Neural cell (in vitro differentiated cells): ENCODE measurements around the gene ZDHHC11. TPM values are rescaled to one million over a fixed set of nuclear protein-coding genes. Genes with fewer than 3 reads are reported as not detected.
"Not testable (repeated sequence)": the region's sequence is repeated elsewhere in the genome, so short reads cannot be mapped to it uniquely, and the experiment has no call there.

Source experiments
- H2AFZ ChIP-seq: fragments of 200-600, 300-800 bp; sonication (generic), shearing (Covaris generic); 2 replicates; pipeline ENCODE4 v1.6.0; 2014; ENCODE audit warnings: low read depth, mild to moderate bottlenecking, antibody characterized with exemption, low read length, moderate library complexity
- H3F3A ChIP-seq: fragments of 200-600 bp; shearing (Covaris generic); 2 replicates; pipeline ENCODE4 v1.6.1; 2016; ENCODE audit warnings: mild to moderate bottlenecking, moderate library complexity, mixed read lengths, antibody characterized with exemption, low read length; ENCODE audit not compliant: insufficient read depth, poor library complexity, severe bottlenecking
- H3K27ac ChIP-seq: fragments of 200-600, 300-800 bp; sonication (generic), shearing (Covaris generic); 2 replicates; pipeline ENCODE4 v1.5.1; 2014; ENCODE audit warnings: mild to moderate bottlenecking, low read length, moderate library complexity
- H3K27me3 ChIP-seq: fragments of 300-800, 200-600 bp; sonication (generic), shearing (Covaris generic); 2 replicates; pipeline ENCODE4 v1.6.0; 2014; ENCODE audit warnings: mild to moderate bottlenecking, low read depth, low read length, moderate library complexity; ENCODE audit not compliant: insufficient read depth
- H3K36me3 ChIP-seq: fragments of 300-800, 200-600 bp; sonication (generic), shearing (Covaris generic); 2 replicates; pipeline ENCODE4 v1.5.1; 2014; ENCODE audit warnings: mild to moderate bottlenecking, antibody characterized with exemption, low read length, moderate library complexity; ENCODE audit not compliant: insufficient read depth
- H3K4me2 ChIP-seq: fragments of 300-800, 200-600 bp; sonication (generic), shearing (Covaris generic); 2 replicates; pipeline ENCODE4 v1.6.0; 2014; ENCODE audit warnings: mild to moderate bottlenecking, low read length
- H3K4me3 ChIP-seq: fragments of 300-800, 200-600 bp; sonication (generic), shearing (Covaris generic); 2 replicates; pipeline ENCODE4 v1.5.1; 2014; ENCODE audit warnings: mild to moderate bottlenecking, low read length, moderate library complexity
- H3K79me2 ChIP-seq: fragments of 200-600 bp; shearing (Covaris generic); replicated peaks from 2 replicates; pipeline ENCODE4 v1.6.0; 2014; ENCODE audit warnings: mild to moderate bottlenecking, low read length, moderate library complexity; ENCODE audit not compliant: insufficient read depth
- H3K9ac ChIP-seq: fragments of 300-800, 200-600 bp; sonication (generic), shearing (Covaris generic); 2 replicates; pipeline ENCODE4 v1.6.1; 2016; ENCODE audit warnings: mild to moderate bottlenecking, low read length, mixed read lengths
- H3K9me2 ChIP-seq: fragments of 200-600 bp; shearing (Covaris generic); 2 replicates; pipeline ENCODE4 v1.6.1; 2016; ENCODE audit warnings: mild to moderate bottlenecking, low read length, mixed read lengths; ENCODE audit not compliant: insufficient read depth
- H3K9me3 ChIP-seq: fragments of 200-600, 300-800 bp; sonication (generic), shearing (Covaris generic); 2 replicates; pipeline ENCODE4 v1.6.1; 2016; ENCODE audit warnings: mild to moderate bottlenecking, mixed run types, low read length, moderate library complexity, mixed read lengths
- H4K20me1 ChIP-seq: fragments of 200-600 bp; shearing (Covaris generic); 2 replicates; pipeline ENCODE4 v1.6.1; 2016; ENCODE audit warnings: mild to moderate bottlenecking, mixed run types; ENCODE audit not compliant: insufficient read depth
- polyA plus RNA-seq: library from polyadenylated mRNA; depleted of rRNA; stranded (reverse); fragments of >200 nt; gene quantifications from 2 replicates; pipeline ENCODE4 v1.2.3, GENCODE V29; 2014

The ZDHHC11 gene
- polyA plus RNA-seq, 1 donor from 2014 or later = 11.4 TPM

DNA sequence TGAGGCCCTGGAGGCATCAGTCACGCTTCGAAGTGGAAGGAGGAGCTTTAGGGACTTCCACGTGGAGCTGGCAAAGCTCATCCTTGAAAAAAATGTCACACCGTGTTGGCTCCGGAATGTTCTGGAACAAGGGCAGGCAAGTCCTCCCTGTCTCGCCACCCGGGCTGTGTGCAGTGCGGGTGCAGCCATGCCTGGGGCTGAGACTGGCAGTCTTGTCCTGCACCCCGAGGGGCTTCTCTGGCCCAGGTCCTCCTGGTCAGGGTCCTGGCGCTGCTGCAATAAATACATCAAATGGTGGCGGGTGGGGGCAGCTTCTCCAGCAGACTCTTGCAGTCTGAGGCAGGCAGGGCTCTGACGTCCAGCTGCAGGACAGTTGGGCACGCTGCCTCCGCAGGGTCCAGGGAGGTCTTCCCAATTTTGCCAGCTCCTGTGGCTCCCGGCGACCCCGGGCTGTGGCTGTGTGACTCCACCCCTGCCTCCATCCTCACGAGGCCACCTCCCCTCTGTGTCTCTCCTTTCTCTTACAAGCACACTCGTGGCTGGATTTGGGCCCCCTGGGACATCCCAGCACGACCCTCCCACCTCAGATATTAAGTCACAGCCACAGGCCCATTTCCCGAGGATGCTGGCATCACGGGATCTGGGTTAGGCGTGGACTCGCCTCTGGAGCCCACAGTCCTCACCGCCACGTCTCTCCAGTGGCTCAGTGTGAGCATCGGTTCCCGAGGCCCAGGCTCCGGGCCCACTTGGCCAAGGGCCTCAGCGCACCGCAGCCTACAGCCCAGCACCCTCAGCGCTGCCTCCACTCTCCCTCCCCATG, 8.2 kb downstream of the ZDHHC11 start:
- not testable (repeated sequence) for H4K20me1 ChIP-seq, H3K9me3 ChIP-seq, H3K9me2 ChIP-seq, H2AFZ ChIP-seq, H3K4me3 ChIP-seq, H3F3A ChIP-seq, H3K36me3 ChIP-seq, H3K27ac ChIP-seq, H3K9ac ChIP-seq, H3K4me2 ChIP-seq, H3K27me3 ChIP-seq, H3K79me2 ChIP-seq

DNA sequence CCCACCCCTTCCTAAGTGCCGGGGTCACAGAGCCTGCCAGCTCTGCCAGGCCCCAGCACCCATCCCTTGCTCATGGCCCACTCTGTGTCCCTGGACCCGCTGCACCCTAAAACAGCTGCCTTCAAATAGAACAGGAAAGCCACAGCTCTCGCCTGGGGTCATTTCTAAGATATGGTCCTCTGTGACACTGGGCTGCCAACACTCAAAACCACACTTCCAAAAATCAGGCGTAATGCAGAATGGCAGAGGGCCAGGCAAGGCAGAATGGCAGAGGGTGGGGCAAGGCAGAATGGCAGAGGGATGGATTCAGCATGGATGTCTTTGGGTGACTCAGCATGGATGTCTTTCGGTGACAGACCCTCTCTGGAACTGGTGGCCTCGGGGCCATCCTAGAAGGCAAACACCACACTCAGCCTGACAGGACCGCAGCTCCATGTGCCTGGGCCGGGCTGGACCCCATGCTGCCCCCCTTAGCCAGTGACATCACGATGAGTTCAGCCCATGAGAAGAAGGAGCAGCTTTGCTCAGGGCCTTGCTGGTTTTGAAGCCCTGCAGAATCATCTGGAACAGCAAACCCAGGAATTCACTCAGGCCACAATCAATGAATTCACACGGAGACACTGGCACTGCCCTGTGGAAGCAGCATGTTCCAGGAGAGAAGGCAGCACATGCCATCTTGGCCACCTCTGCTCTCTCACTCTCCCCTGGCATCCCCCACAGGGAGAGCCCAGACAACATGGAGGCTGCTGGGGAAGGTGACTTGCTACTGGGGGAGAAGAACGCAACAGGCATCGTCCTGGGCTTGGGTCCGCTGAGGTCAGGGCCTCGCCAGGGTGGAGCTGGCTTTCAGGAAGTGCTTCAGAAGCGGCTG, 9.0 kb downstream of the ZDHHC11 start:
- H3K27ac ChIP-seq, H3K27me3 ChIP-seq: not testable (repeated sequence)

DNA sequence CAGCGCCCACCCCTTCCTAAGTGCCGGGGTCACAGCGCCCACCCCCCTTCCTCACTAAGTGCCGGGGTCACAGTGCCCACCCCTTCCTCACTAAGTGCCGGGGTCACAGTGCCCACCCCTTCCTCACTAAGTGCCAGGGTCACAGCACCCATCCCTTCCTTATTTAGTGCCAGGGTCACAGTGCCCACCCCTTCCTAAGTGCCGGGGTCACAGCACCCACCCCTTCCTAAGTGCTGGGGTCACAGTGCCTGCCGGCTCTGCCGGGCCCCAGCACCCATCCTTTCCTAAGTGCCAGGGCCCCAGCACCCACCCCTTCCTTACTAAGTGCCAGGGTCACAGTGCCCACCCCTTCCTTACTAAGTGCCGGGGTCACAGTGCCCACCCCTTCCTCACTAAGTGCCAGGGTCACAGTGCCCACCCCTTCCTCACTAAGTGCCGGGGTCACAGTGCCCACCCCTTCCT, 9.8 kb downstream of the ZDHHC11 start:
- H3K4me3 ChIP-seq, H3K79me2 ChIP-seq, H2AFZ ChIP-seq, H3K27ac ChIP-seq, H3K9me2 ChIP-seq, H3K4me2 ChIP-seq, H3K36me3 ChIP-seq, H3K27me3 ChIP-seq, H3K9ac ChIP-seq, H3K9me3 ChIP-seq, H3F3A ChIP-seq, H4K20me1 ChIP-seq: not testable (repeated sequence)

More for the DNA sequence above, 9.0 kb downstream of the ZDHHC11 start:
- not testable (repeated sequence) for H2AFZ ChIP-seq, H3K4me3 ChIP-seq, H3K9me2 ChIP-seq, H3K79me2 ChIP-seq, H3F3A ChIP-seq, H3K9me3 ChIP-seq, H3K4me2 ChIP-seq, H3K36me3 ChIP-seq, H4K20me1 ChIP-seq, H3K9ac ChIP-seq

DNA sequence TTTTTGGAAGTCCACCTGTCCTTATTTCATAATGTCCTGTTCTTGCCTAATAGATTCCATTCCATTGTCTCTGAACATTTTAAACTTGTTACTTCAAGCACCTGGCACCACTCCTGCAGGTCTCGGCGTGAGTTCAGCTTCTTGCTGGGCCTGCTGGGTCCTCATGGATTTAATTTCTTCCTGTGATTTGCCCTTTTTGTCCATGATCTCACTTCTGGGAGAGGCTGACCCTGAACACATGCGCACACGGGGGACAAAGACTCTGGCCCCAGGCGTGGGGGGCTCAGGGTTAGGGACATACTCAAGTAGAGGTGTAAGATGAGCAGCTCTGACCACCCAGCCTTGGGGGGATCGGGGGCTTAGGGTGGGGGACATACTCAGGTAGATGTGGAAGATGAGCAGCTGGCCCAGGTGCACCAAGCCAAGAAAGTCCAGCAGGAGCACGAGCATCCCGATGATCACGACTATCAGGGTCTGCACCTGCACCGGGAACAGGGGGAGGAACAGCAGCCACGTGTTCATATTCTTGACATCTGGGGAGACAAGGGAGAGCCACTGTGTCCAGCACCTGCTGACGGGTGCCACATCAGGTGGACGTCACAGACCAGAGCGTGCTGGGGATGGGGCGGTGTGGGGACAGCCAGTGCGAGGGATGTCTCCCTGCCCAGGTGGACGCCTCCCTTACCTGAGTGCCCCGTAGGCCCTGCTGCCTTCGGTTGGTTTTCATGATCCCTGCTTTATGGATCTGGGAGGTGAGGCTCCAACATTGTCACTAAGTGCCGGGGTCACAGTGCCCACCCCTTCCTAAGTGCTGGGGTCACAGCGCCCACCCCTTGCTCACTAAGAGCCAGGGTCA, 10.4 kb downstream of the ZDHHC11 start:
- H3K79me2 ChIP-seq, H3K4me2 ChIP-seq, H3K9ac ChIP-seq, H3K9me3 ChIP-seq, H2AFZ ChIP-seq, H4K20me1 ChIP-seq, H3K9me2 ChIP-seq, H3K27ac ChIP-seq, H3F3A ChIP-seq, H3K4me3 ChIP-seq, H3K36me3 ChIP-seq, H3K27me3 ChIP-seq: not testable (repeated sequence)

DNA sequence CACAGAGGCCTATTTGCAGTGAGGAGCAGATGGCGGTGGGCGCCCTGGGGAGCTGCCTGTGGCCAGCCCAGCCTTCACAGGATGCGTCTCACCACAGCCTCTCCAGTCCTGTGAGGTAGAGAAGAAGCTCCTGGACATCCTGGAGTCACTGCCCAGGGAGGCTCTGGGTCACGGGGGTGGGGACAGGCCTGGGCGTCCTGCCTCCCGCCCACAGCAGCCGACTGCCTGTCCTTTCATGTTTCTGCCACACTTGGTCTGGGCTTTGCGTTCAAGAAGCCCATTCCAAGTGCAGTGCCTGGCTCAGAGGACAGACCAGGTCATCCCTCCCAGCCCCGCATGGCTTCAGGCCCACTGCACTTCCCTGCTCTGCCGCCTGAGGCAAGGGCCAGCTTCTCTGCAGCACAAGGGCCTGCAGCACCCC, 12.3 kb downstream of the ZDHHC11 start:
- H3K9ac ChIP-seq, H3K9me2 ChIP-seq, H3K27ac ChIP-seq, H3K9me3 ChIP-seq, H4K20me1 ChIP-seq, H3K79me2 ChIP-seq, H2AFZ ChIP-seq, H3K4me2 ChIP-seq, H3K36me3 ChIP-seq, H3F3A ChIP-seq, H3K4me3 ChIP-seq, H3K27me3 ChIP-seq: not testable (repeated sequence)

DNA sequence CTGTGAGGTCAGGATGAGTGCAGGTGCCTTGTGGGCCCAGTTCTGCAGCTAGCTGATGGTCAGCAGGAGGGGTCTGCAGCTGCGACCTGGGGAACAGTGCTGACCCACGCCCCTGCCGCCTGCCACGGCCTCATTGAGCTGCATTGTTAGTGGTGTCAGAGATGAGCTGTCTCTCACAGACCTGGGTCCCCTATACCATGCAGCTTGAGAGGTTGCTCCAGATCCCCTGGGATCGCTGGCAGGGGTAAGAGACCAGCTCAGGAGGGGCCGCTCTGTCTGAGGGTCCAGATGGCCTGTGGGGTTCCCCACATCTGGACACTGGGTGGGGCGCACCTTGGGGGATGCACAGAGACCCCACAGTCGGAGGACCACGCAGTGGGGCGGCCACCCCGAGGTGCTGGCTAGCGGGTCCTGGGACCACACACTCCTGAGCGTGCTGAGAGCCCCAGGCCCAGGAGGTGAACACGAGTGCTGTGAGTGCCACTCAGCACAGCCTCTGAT, 13.1 kb downstream of the ZDHHC11 start:
- not testable (repeated sequence) for H3K36me3 ChIP-seq, H3K9me2 ChIP-seq, H3K79me2 ChIP-seq, H3K4me3 ChIP-seq, H3K9ac ChIP-seq, H2AFZ ChIP-seq, H3K27ac ChIP-seq, H4K20me1 ChIP-seq, H3K9me3 ChIP-seq, H3F3A ChIP-seq, H3K4me2 ChIP-seq, H3K27me3 ChIP-seq

DNA sequence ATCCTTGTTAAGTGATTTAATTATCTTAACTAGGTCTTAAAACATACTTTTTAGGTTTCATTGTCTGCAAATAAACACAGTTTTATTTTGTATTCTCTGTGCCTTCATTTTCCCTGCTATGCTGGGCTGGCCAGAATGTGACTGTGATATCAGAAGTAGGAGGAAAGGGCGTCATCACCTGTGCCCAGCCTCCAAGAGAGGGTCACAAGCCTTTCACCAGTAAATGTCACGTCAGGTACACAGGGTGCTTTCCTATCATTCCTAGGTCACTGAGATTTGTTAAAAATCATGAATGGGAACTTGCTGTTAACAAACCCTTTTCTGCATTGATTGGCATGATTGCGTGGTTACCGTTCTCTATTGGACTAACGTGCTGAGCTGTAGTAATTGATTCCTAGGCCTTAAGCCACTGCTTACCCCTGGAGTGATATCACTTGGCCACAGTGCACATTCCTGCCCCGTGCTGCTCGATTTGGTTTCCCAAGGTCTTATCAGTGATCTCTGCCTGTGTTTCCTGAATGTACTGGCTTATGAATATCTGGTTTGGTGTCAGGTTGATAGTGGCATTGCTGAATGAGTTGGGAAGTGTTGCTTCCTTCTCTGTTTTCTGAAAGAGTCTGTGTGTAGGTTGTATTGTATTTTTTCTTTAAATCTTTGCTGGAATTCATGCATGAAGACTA, 14.7 kb downstream of the ZDHHC11 start:
- not testable (repeated sequence) for H3F3A ChIP-seq, H3K9ac ChIP-seq, H4K20me1 ChIP-seq, H3K9me3 ChIP-seq, H3K4me2 ChIP-seq, H2AFZ ChIP-seq, H3K9me2 ChIP-seq, H3K4me3 ChIP-seq, H3K27me3 ChIP-seq, H3K79me2 ChIP-seq, H3K36me3 ChIP-seq, H3K27ac ChIP-seq
